GM19193 (cell line): ENCODE results near the gene TMEM52.

Experiments used
- POLR2A ChIP-seq: IDR thresholded peaks from 4 replicates; pipeline ENCODE4 v1.6.1; 2011; ENCODE audit not compliant: insufficient read depth, insufficient read length; ENCODE audit errors: extremely low read depth

The TMEM52 gene

GRCh38 chr1:1918901-1919303 lies at the start of gene TMEM52:
Gene TMEM52 (minus strand): TSS chr1:1919279. CDS start chr1:1919265, 14 bp downstream.
- TF ChIP-seq POLR2A, result no peak

GRCh38 chr1:1967879-1968278 lies 48.8 kb upstream of the TMEM52 start:
- no peak for TF ChIP-seq POLR2A

GRCh38 chr1:1967151-1967550 lies 48.1 kb upstream of the TMEM52 start:
- no peak for TF ChIP-seq POLR2A

- TF ChIP-seq POLR2A, result no peak
Observed at GRCh38 chr1:1966071-1966740, 47.1 kb upstream of the TMEM52 start.

GRCh38 chr1:1965546-1965945 lies 46.5 kb upstream of the TMEM52 start:
- TF ChIP-seq POLR2A, result no peak

GRCh38 chr1:1964811-1965210 lies 45.7 kb upstream of the TMEM52 start:
- TF ChIP-seq POLR2A, result no peak

- no peak for TF ChIP-seq POLR2A
Observed at GRCh38 chr1:1963570-1963969, 44.5 kb upstream of the TMEM52 start.

- no peak for TF ChIP-seq POLR2A
Observed at GRCh38 chr1:1962752-1963151, 43.7 kb upstream of the TMEM52 start.

GRCh38 chr1:1960480-1961196 lies 41.6 kb upstream of the TMEM52 start:
- no peak for TF ChIP-seq POLR2A

- TF ChIP-seq POLR2A, result no peak
Observed at GRCh38 chr1:1959840-1960479, 40.9 kb upstream of the TMEM52 start.

GRCh38 chr1:1959459-1959839 lies 40.4 kb upstream of the TMEM52 start:
- TF ChIP-seq POLR2A, result no peak

GRCh38 chr1:1958071-1958541 lies 39.0 kb upstream of the TMEM52 start:
- TF ChIP-seq POLR2A, result no peak

- no peak for TF ChIP-seq POLR2A
Observed at GRCh38 chr1:1957533-1957961, 38.5 kb upstream of the TMEM52 start.

GRCh38 chr1:1956586-1957532 lies 37.8 kb upstream of the TMEM52 start:
- TF ChIP-seq POLR2A, result no peak

- no peak for TF ChIP-seq POLR2A
Observed at GRCh38 chr1:1956101-1956500, 37.0 kb upstream of the TMEM52 start.
